ENCODE results near the gene OSTM1.

- TF ChIP-seq CTCF (IDR thresholded peaks at IDR 0.05; ENCODE audit: poor library complexity, severe bottlenecking) (no peak), POLR2AphosphoS5 (IDR thresholded peaks at IDR 0.05) (no peak), MXI1 (conservative IDR thresholded peaks at IDR 0.05; ENCODE audit: poor library complexity, severe bottlenecking) (no peak), EZH2 (IDR thresholded peaks at IDR 0.05; ENCODE audit: borderline replicate concordance, insufficient read depth, low read length, poor library complexity, severe bottlenecking) (no peak)
These were observed 43.8 kb upstream of the OSTM1 start for GRCh38 chr6:108118359-108118724.

All from neural cell (in vitro differentiated cells).